ENCODE measurements around the gene RFC2. TPM values are rescaled to one million over a fixed set of nuclear protein-coding genes. Genes with fewer than 3 reads are reported as not detected.

RFC2 gene
- total and polyA plus RNA-seq, 10 of the 15 experiments (the other 5 are each of a cell fraction or from before 2014, with no cell fraction given) = 25.8 to 145 (median 90.9) TPM

- TF ChIP-seq IRF5 (IDR thresholded peaks at IDR 0.05; ENCODE audit: borderline replicate concordance) (no peak), JUNB (IDR thresholded peaks at IDR 0.05) (peak; percentile 34; the same call in 1 of the 2 replicates), NFYA (IDR thresholded peaks at IDR 0.05; ENCODE audit: borderline replicate concordance, low read depth, low read length) (no peak), TCF3 (IDR thresholded peaks at IDR 0.05; ENCODE audit: borderline replicate concordance, insufficient read depth, low read depth, low read length) (peak; percentile 50; the same call in 1 of the 2 replicates), CHD4 (IDR thresholded peaks at IDR 0.05) (peak; percentile 58; the same call in 1 of the 2 replicates), CBX5 (IDR thresholded peaks at IDR 0.05; ENCODE audit: low read depth) (peak; percentile 77), PML (IDR thresholded peaks at IDR 0.05; ENCODE audit: low read length) (peak; percentile 17; the same call in 1 of the 2 replicates), ETV6 (conservative IDR thresholded peaks at IDR 0.05 in 1 of 2, IDR thresholded peaks at IDR 0.05 in 1 of 2; ENCODE audit: borderline replicate concordance in 1 of 2, low read depth in 1 of 2) (0 out of 4 replicates have a peak, but pooled peaks of 1 of the 2 experiments have one; percentile 19), IKZF2 (IDR thresholded peaks at IDR 0.05) (peak; percentile 90), RUNX3 (IDR thresholded peaks at IDR 0.05; ENCODE audit: low read length) (peak; percentile 74), SMAD5 (IDR thresholded peaks at IDR 0.05; ENCODE audit: low read depth) (no peak), CREB1 (IDR thresholded peaks at IDR 0.05; ENCODE audit: low read depth) (0 out of 2 replicates have a peak, but pooled peaks have one; percentile 6), DPF2 (IDR thresholded peaks at IDR 0.05) (peak; percentile 82; the same call in 1 of the 2 replicates), TCF12 (IDR thresholded peaks at IDR 0.05; ENCODE audit: low read depth, low read length) (peak; percentile 75; the same call in 1 of the 2 replicates), BCL3 (IDR thresholded peaks at IDR 0.05; ENCODE audit: borderline replicate concordance, insufficient read depth, low read depth, low read length, poor library complexity, severe bottlenecking) (peak; percentile 56), NKRF (conservative IDR thresholded peaks at IDR 0.05) (peak; percentile 56; the same call in 1 of the 2 replicates), BCL11A (IDR thresholded peaks at IDR 0.05; ENCODE audit: low read depth, low read length) (peak; percentile 55; the same call in 1 of the 2 replicates), SREBF1 (IDR thresholded peaks at IDR 0.05; ENCODE audit: low read length) (no peak), SP1 (IDR thresholded peaks at IDR 0.05; ENCODE audit: low read depth, low read length) (peak; percentile 9), FOXM1 (IDR thresholded peaks at IDR 0.05; ENCODE audit: low read depth, low read length) (peak; percentile 59; the same call in 1 of the 2 replicates), PAX5 (IDR thresholded peaks at IDR 0.05; ENCODE audit: borderline replicate concordance, low read depth, low read length) (peak; percentile 66; the same call in 1 of the 2 replicates), NFIC (IDR thresholded peaks at IDR 0.05; ENCODE audit: low read depth, low read length) (peak; percentile 39), SMARCA5 (IDR thresholded peaks at IDR 0.05) (peak; percentile 74; the same call in 1 of the 2 replicates), NBN (IDR thresholded peaks at IDR 0.05) (peak; percentile 54; the same call in 1 of the 2 replicates), SUPT20H (IDR thresholded peaks at IDR 0.05; ENCODE audit: borderline replicate concordance, control insufficient read depth, low read depth, low read length) (no peak)
- TF ChIP-seq, protein P1, sequence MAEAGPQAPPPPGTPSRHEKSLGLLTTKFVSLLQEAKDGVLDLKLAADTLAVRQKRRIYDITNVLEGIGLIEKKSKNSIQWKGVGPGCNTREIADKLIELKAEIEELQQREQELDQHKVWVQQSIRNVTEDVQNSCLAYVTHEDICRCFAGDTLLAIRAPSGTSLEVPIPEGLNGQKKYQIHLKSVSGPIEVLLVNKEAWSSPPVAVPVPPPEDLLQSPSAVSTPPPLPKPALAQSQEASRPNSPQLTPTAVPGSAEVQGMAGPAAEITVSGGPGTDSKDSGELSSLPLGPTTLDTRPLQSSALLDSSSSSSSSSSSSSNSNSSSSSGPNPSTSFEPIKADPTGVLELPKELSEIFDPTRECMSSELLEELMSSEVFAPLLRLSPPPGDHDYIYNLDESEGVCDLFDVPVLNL (IDR thresholded peaks at IDR 0.05; ENCODE audit: low read depth, low read length) = no peak
These were observed 23.6 kb downstream of the RFC2 start (continued) for GRCh38 chr7:74230446-74231231.
